CD14-positive monocyte (primary cell): ENCODE measurements around the gene HIF1AN. TPM values are rescaled to one million over a fixed set of nuclear protein-coding genes. Genes with fewer than 3 reads are reported as not detected.

Experiments used
- DNase-seq, 3 donors: peaks; one replicate each; pipeline ENCODE4 v3.0.0-alpha.2; 2011 to 2022
- H2AFZ ChIP-seq: 2 replicates; pipeline ENCODE4 v1.6.0; 2012; ENCODE audit warnings: mild to moderate bottlenecking, low read depth, low read length, inconsistent platforms; ENCODE audit not compliant: insufficient read depth, poor library complexity, severe bottlenecking
- H3K27ac ChIP-seq, 2 donors: 1 replicate in 1 of 2; 2 replicates in 1 of 2; pipeline ENCODE4 v1.5.1; 2012 to 2013; ENCODE audit warnings: low read length in 2 of 2, control low read depth in 1 of 2, inconsistent platforms in 1 of 2, low read depth in 1 of 2, mild to moderate bottlenecking in 1 of 2
- H3K27me3 ChIP-seq, 2 donors: one replicate each; pipeline versions ENCODE4 v1.6.0 to v1.6.1; 2011 to 2013; ENCODE audit warnings: low read length in 2 of 2; ENCODE audit not compliant: control insufficient read depth in 2 of 2, insufficient read depth in 2 of 2
- H3K36me3 ChIP-seq, 2 donors: replicated peaks in 1 of 2; 1 replicate in 1 of 2; 2 replicates in 1 of 2; pipeline versions ENCODE4 v1.5.1 to v1.6.1; 2012 to 2013; ENCODE audit warnings: low read length in 2 of 2, control low read depth in 1 of 2, inconsistent platforms in 1 of 2, mild to moderate bottlenecking in 1 of 2; ENCODE audit not compliant: insufficient read depth in 2 of 2, control insufficient read depth in 1 of 2
- H3K4me1 ChIP-seq, 2 donors: 1 replicate in 1 of 2; 2 replicates in 1 of 2; pipeline versions ENCODE4 v1.5.1 to v1.6.1; 2012 to 2013; ENCODE audit warnings: low read length in 2 of 2, control low read depth in 1 of 2, inconsistent platforms in 1 of 2, mild to moderate bottlenecking in 1 of 2, moderate library complexity in 1 of 2; ENCODE audit not compliant: insufficient read depth in 2 of 2, control insufficient read depth in 1 of 2
- H3K4me2 ChIP-seq: replicated peaks from 2 replicates; pipeline ENCODE3; 2012; ENCODE audit warnings: low read length, moderate library complexity, mild to moderate bottlenecking; ENCODE audit not compliant: poor library complexity, severe bottlenecking; ENCODE audit errors: extremely low read depth
- H3K4me3 ChIP-seq, 3 experiments: fragments of 200-600 bp in 1 of 3; sonication (generic) in 1 of 3; replicated peaks in 1 of 3; 1 replicate in 2 of 3; 2 replicates in 1 of 3; pipeline ENCODE4 v1.5.1; 2011 to 2013; ENCODE audit warnings: low read length in 3 of 3, mild to moderate bottlenecking in 3 of 3, control low read depth in 2 of 3, low read depth in 2 of 3, inconsistent platforms in 1 of 3, moderate library complexity in 1 of 3
- H3K79me2 ChIP-seq: 2 replicates; pipeline ENCODE4 v1.6.0; 2012; ENCODE audit warnings: mild to moderate bottlenecking, control low read depth, inconsistent platforms, low read length, moderate library complexity; ENCODE audit not compliant: insufficient read depth
- H3K9ac ChIP-seq: 2 replicates; pipeline ENCODE4 v1.6.0; 2017; ENCODE audit warnings: low read length, mild to moderate bottlenecking; ENCODE audit not compliant: insufficient read depth, poor library complexity, severe bottlenecking
- H3K9me3 ChIP-seq, 2 donors: replicated peaks in 1 of 2; 1 replicate in 1 of 2; 2 replicates in 1 of 2; pipeline versions ENCODE4 v1.5.1 to v1.6.1; 2012 to 2013; ENCODE audit warnings: low read length in 2 of 2, control low read depth in 1 of 2; ENCODE audit not compliant: control insufficient read depth in 1 of 2, insufficient read depth in 1 of 2
- H4K20me1 ChIP-seq: 2 replicates; pipeline ENCODE4 v1.6.0; 2012; ENCODE audit warnings: mild to moderate bottlenecking, low read length, control low read depth, moderate library complexity; ENCODE audit not compliant: insufficient read depth
- H3K27ac Mint-ChIP-seq, 7 donors: one replicate each; pipeline ENCODE4 v1.8.0; 2020; ENCODE audit warnings: mild to moderate bottlenecking in 7 of 7, mixed read lengths in 7 of 7, moderate library complexity in 6 of 7, inconsistent platforms in 2 of 7
- H3K27me3 Mint-ChIP-seq, 3 donors: one replicate each; pipeline ENCODE4 v1.8.0; 2021 to 2022; ENCODE audit warnings: low read depth in 3 of 3, mild to moderate bottlenecking in 3 of 3, mixed read lengths in 3 of 3, moderate library complexity in 3 of 3, inconsistent platforms in 1 of 3
- H3K36me3 Mint-ChIP-seq, 2 donors: one replicate each; pipeline ENCODE4 v1.8.0; 2020; ENCODE audit warnings: mixed read lengths in 2 of 2, inconsistent platforms in 1 of 2, mild to moderate bottlenecking in 1 of 2
- H3K4me1 Mint-ChIP-seq: one replicate; pipeline ENCODE4 v1.8.0; 2020; ENCODE audit warnings: mild to moderate bottlenecking, mixed read lengths
- H3K4me3 Mint-ChIP-seq, 2 donors: one replicate each; pipeline ENCODE4 v1.8.0; 2020; ENCODE audit warnings: mild to moderate bottlenecking in 2 of 2, mixed read lengths in 2 of 2, moderate library complexity in 1 of 2
- H3K9me3 Mint-ChIP-seq, 7 donors: one replicate each; pipeline ENCODE4 v1.8.0; 2020 to 2022; ENCODE audit warnings: mixed read lengths in 7 of 7, mild to moderate bottlenecking in 6 of 7, moderate library complexity in 6 of 7, inconsistent platforms in 2 of 7
- WGBS: methylation state at CpG from one replicate; pipeline ENCODE4 v1.1.5; 2013; ENCODE audit warnings: missing lambda C conversion rate; ENCODE audit not compliant: insufficient coverage; 5-methylcytosine and 5-hydroxymethylcytosine counted together
- intact Hi-C, 2 donors: fragments of 100-400 bp; cut with micrococcal nuclease; formaldehyde crosslinking; loops; one replicate each; pipeline versions ENCODE4 v1.15.0 to v1.15.1; 2023
- polyA plus RNA-seq, 3 donors: library from polyadenylated mRNA; depleted of rRNA in 1 of 3; unstranded in 2 of 3; stranded (reverse) in 1 of 3; fragments of 300-500 nt in 2 of 3; fragments of >200 nt in 1 of 3; fragmentation: Illumina TruSeq in 2 of 3; gene quantifications; 1 replicate in 2 of 3; 2 replicates in 1 of 3; pipeline ENCODE4 v1.2.3, GENCODE V29; 2012 to 2021
- TF ChIP-seq, protein P1 (sequence below): fragments of 200-600 bp; IDR thresholded peaks from one replicate; pipeline ENCODE4 v1.8.0; 2022; ENCODE audit warnings: antibody characterized with exemption, mild to moderate bottlenecking

Gene HIF1AN
- polyA plus RNA-seq, 3 donors = 8.5 to 25.3 (median 17.2) TPM

DNA sequence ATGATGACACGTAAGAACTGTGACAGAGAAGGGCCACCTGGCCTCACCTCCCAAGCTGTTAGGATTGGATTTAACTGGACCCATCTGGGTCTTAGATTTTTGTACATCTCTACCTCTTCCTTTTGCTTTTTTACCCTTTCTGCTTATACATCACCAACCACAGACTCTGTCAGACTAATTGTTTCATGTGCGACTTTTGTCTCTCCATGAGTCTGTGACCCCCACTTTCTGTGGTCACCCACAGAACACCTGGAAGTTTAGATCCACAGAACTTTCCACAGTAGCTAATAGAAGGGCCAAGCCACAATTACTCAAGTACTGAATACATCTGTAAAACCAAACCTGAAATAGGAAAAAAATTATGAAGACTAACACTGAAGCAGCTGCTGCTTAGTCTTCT is 39.2 kb upstream of the HIF1AN start:
- Histone ChIP-seq H3K9ac (no peak overlapping the region), H3K9me3 (no peaks in the 10 kb centered on the region), H3K27me3 (no peaks in the 10 kb centered on the region), H3K27ac (no peak overlapping the region), H4K20me1 (no peaks in the 10 kb centered on the region), H3K79me2 (no peaks in the 10 kb centered on the region), H3K4me1 (peaks cover 0 to 3% of the 10 kb centered on the region in 2 donors), H2AFZ (no peak overlapping the region), H3K36me3 (peaks cover 40 to 63% of the 10 kb centered on the region in 2 donors), H3K4me2 (no peak overlapping the region), H3K4me3 (no peak overlapping the region)
- Mint-ChIP-seq H3K36me3 (peaks cover 66% of the 10 kb centered on the region in 2 donors), H3K27me3 (peaks cover 0 to 1% (median 0%) of the 10 kb centered on the region in 3 donors), H3K4me3 (no peak overlapping the region), H3K27ac (no peak overlapping the region), H3K9me3 (peaks cover 0 to 2% (median 0%) of the 10 kb centered on the region in 7 donors), H3K4me1 (peaks cover 4% of the 10 kb centered on the region)
- DNase-seq = no peak
- WGBS = 92% methylated on average over 2 of the region's 2 CpGs
- TF ChIP-seq, protein P1, sequence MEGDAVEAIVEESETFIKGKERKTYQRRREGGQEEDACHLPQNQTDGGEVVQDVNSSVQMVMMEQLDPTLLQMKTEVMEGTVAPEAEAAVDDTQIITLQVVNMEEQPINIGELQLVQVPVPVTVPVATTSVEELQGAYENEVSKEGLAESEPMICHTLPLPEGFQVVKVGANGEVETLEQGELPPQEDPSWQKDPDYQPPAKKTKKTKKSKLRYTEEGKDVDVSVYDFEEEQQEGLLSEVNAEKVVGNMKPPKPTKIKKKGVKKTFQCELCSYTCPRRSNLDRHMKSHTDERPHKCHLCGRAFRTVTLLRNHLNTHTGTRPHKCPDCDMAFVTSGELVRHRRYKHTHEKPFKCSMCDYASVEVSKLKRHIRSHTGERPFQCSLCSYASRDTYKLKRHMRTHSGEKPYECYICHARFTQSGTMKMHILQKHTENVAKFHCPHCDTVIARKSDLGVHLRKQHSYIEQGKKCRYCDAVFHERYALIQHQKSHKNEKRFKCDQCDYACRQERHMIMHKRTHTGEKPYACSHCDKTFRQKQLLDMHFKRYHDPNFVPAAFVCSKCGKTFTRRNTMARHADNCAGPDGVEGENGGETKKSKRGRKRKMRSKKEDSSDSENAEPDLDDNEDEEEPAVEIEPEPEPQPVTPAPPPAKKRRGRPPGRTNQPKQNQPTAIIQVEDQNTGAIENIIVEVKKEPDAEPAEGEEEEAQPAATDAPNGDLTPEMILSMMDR = no peak
- intact Hi-C loops = no loop called here

- no peak overlapping the region for H3K9ac ChIP-seq
- no peak overlapping the region for H3K27ac ChIP-seq
- H3K27me3 Mint-ChIP-seq = peaks cover 0 to 1% (median 0%) of the 10 kb centered on the region in 3 donors
- H3K4me1 ChIP-seq = peaks cover 0 to 5% of the 10 kb centered on the region in 2 donors
- peaks cover 8% of the 10 kb centered on the region for H3K4me1 Mint-ChIP-seq
- H3K27ac Mint-ChIP-seq = no peak overlapping the region
- no peaks in the 10 kb centered on the region for H4K20me1 ChIP-seq
- peaks cover 69 to 73% of the 10 kb centered on the region in 2 donors for H3K36me3 Mint-ChIP-seq
- no peaks in the 10 kb centered on the region for H3K79me2 ChIP-seq
- H3K27me3 ChIP-seq = no peaks in the 10 kb centered on the region
- DNase-seq = no peak
- H3K4me3 Mint-ChIP-seq = no peak overlapping the region
- 98% methylated on average over 4 of the region's 4 CpGs for WGBS
- H2AFZ ChIP-seq = no peak overlapping the region
- TF ChIP-seq, protein P1 = no peak
- H3K4me2 ChIP-seq = no peak overlapping the region
- peaks cover 0 to 2% (median 0%) of the 10 kb centered on the region in 7 donors for H3K9me3 Mint-ChIP-seq
- H3K4me3 ChIP-seq = no peak overlapping the region
- H3K9me3 ChIP-seq = no peaks in the 10 kb centered on the region
- intact Hi-C loops = no loop called here
- H3K36me3 ChIP-seq = peaks cover 49 to 76% of the 10 kb centered on the region in 2 donors
These were observed 37.7 kb upstream of the HIF1AN start for GRCh38 chr10:100498059-100498458.
